Activated B cell treated with CpG ODN at 0.5 μM for 24 hours (primary cell): ENCODE measurements around the gene SDK2. TPM values are rescaled to one million over a fixed set of nuclear protein-coding genes. Genes with fewer than 3 reads are reported as not detected.

Source experiments
- ATAC-seq: fragments of 200-7000 bp; cut with Tn5 transposase; one replicate; pipeline ENCODE4 v1.10.0; 2021; ENCODE audit warnings: low read depth, mild to moderate bottlenecking, moderate library complexity
- CTCF ChIA-PET: fragments of 350-600 bp; sonication (Branson Sonifier 250); formaldehyde crosslinking; loops from one replicate; lab custom pipeline; 2021; ENCODE audit warnings: antibody characterized with exemption; lab: Charles Lee
- POLR2A ChIA-PET: fragments of 350-600 bp; sonication (Branson Sonifier 250); formaldehyde crosslinking; loops from one replicate; lab custom pipeline; 2021; ENCODE audit warnings: antibody characterized with exemption; lab: Charles Lee
- DNase-seq: peaks from one replicate; pipeline ENCODE4 v3.0.0; 2022
- H3K27ac Mint-ChIP-seq: one replicate; pipeline ENCODE4 v1.8.0; 2020; ENCODE audit warnings: mixed read lengths
- H3K27me3 Mint-ChIP-seq: one replicate; pipeline ENCODE4 v1.8.0; 2021; ENCODE audit warnings: mixed read lengths
- H3K36me3 Mint-ChIP-seq: one replicate; pipeline ENCODE4 v1.8.0; 2021; ENCODE audit warnings: low read depth, mixed read lengths
- H3K4me1 Mint-ChIP-seq: one replicate; pipeline ENCODE4 v1.8.0; 2021; ENCODE audit warnings: mixed read lengths
- H3K4me3 Mint-ChIP-seq: one replicate; pipeline ENCODE4 v1.8.0; 2020; ENCODE audit warnings: mild to moderate bottlenecking, mixed read lengths
- H3K9me3 Mint-ChIP-seq: one replicate; pipeline ENCODE4 v1.8.0; 2020; ENCODE audit warnings: mixed read lengths
- intact Hi-C: fragments of 100-400 bp; cut with micrococcal nuclease; formaldehyde crosslinking; loops from one replicate; pipeline ENCODE4 v1.15.1; 2024
- total RNA-seq: library from RNA; stranded (reverse); gene quantifications from 2 replicates; pipeline ENCODE4 v1.2.3, GENCODE V29; 2022
- TF ChIP-seq, protein P1 (sequence below): fragments of 200-600 bp; IDR thresholded peaks from one replicate; pipeline ENCODE4 v1.8.0; 2022; ENCODE audit warnings: antibody characterized with exemption, mild to moderate bottlenecking

SDK2 gene, protein sequence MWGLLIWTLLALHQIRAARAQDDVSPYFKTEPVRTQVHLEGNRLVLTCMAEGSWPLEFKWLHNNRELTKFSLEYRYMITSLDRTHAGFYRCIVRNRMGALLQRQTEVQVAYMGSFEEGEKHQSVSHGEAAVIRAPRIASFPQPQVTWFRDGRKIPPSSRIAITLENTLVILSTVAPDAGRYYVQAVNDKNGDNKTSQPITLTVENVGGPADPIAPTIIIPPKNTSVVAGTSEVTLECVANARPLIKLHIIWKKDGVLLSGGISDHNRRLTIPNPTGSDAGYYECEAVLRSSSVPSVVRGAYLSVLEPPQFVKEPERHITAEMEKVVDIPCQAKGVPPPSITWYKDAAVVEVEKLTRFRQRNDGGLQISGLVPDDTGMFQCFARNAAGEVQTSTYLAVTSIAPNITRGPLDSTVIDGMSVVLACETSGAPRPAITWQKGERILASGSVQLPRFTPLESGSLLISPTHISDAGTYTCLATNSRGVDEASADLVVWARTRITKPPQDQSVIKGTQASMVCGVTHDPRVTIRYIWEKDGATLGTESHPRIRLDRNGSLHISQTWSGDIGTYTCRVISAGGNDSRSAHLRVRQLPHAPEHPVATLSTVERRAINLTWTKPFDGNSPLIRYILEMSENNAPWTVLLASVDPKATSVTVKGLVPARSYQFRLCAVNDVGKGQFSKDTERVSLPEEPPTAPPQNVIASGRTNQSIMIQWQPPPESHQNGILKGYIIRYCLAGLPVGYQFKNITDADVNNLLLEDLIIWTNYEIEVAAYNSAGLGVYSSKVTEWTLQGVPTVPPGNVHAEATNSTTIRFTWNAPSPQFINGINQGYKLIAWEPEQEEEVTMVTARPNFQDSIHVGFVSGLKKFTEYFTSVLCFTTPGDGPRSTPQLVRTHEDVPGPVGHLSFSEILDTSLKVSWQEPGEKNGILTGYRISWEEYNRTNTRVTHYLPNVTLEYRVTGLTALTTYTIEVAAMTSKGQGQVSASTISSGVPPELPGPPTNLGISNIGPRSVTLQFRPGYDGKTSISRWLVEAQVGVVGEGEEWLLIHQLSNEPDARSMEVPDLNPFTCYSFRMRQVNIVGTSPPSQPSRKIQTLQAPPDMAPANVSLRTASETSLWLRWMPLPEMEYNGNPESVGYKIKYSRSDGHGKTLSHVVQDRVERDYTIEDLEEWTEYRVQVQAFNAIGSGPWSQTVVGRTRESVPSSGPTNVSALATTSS (N-terminal part only)
- total RNA-seq: 1.7 and 2.5 TPM in 2 replicates

DNA sequence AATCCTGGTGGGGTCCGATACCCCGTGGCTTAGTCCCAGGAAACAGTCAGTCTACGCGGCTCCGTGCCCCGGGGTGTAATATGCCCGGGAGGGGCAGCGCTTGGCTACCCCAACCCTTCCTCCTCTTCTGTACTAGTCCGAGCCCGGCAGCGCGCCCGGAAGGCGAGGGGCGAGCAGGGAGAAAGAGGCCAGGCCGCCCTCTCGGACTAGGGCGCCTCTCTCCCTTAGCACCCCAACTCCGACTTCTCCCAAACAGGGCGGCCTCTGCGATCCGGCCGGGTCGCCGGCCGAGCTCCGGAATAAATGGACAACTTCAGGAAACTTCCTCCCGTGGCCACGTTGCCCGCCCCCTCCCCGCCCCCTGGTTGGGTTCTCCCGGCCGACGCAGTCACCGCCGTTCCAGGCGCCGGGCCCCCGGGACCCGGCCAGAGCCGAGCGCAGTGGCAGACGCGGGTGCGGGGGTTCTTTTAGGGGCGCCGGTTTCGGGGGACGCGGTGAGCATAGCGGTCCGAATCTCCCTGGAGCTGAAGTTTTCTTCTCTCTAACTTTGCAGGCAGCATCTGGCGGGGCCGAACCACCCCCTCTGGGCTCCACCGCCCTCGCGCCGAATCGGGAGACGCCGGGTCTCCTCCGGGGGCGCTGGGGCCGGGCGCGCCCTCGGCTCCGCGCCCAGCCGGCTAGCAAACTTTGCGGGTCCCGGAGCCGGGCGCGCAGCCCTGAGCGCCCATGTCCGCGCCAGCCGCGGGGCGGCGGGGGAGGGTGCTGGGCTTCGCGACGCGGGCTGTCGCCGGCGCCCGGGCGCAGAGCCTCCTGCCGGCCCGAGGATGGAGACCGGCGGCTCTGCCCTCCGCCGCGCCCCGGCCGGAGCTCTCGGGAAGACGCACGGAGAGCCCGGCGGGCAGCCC, at the start of gene SDK2:
SDK2 (minus strand) TSS at position 301 of the 905 bp plus-strand sequence. CDS start 357 bp downstream, outside the sequence.
- no peaks in the 10 kb centered on the region for H3K27me3 Mint-ChIP-seq
- ATAC-seq: peak; percentile 15
- peak within 1 kb of the TSS; percentile 24 for H3K27ac Mint-ChIP-seq
- ChIA-PET CTCF (interaction anchor here (0.9 to 3.6 kb wide), 5 partner anchors 57 to 220 kb away, joined by 3 to 18 read pairs (median 14); no protein-coding TSS in a partner anchor), POLR2A (interaction anchor here (0.6 to 2.1 kb wide), 3 partner anchors 24 to 77 kb away, joined by 3 to 8 read pairs (median 7); no protein-coding TSS in a partner anchor)
- peak; percentile 26 for DNase-seq
- peak within 1 kb of the TSS; percentile 87 for H3K4me3 Mint-ChIP-seq
- intact Hi-C loops: loop anchor here (1.0 to 10.0 kb wide), 6 partner anchors 68 to 560 kb away; partner anchors contain the start of gene RPL38
- no peaks in the 10 kb centered on the region for H3K36me3 Mint-ChIP-seq
- H3K4me1 Mint-ChIP-seq: peaks cover 27% of the 10 kb centered on the region
- TF ChIP-seq, protein P1, sequence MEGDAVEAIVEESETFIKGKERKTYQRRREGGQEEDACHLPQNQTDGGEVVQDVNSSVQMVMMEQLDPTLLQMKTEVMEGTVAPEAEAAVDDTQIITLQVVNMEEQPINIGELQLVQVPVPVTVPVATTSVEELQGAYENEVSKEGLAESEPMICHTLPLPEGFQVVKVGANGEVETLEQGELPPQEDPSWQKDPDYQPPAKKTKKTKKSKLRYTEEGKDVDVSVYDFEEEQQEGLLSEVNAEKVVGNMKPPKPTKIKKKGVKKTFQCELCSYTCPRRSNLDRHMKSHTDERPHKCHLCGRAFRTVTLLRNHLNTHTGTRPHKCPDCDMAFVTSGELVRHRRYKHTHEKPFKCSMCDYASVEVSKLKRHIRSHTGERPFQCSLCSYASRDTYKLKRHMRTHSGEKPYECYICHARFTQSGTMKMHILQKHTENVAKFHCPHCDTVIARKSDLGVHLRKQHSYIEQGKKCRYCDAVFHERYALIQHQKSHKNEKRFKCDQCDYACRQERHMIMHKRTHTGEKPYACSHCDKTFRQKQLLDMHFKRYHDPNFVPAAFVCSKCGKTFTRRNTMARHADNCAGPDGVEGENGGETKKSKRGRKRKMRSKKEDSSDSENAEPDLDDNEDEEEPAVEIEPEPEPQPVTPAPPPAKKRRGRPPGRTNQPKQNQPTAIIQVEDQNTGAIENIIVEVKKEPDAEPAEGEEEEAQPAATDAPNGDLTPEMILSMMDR: no peak
- H3K9me3 Mint-ChIP-seq: no peaks in the 10 kb centered on the region

DNA sequence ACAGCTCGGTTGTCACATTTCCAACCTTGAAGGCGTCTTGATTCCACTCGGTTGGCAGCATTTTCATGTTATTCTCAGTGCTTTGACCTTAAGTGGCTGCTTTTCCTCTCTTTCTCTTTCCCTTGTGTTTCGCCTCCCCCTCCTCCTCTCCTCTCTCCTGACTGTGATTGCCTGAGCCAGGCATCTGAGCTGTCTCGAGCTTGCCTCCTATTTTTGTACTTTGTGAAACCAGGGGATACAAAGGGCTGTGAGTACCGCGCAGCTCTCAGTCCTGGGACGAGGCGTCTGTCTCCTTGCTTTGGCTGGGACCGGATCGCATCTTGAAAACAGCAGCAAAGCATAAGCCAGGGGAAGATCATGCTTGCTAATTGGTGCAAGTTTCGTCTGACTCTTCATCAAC, 48.8 kb upstream of the SDK2 start:
- Mint-ChIP-seq H3K4me1 (no peaks in the 10 kb centered on the region), H3K4me3 (no peak overlapping the region), H3K27ac (no peak overlapping the region), H3K9me3 (no peaks in the 10 kb centered on the region), H3K36me3 (no peaks in the 10 kb centered on the region), H3K27me3 (peaks cover 12% of the 10 kb centered on the region)
- DNase-seq (no peak), ATAC-seq (no peak)
- CTCF ChIA-PET: no interaction called here
- TF ChIP-seq, protein P1: no peak
- intact Hi-C loops: no loop called here
- POLR2A ChIA-PET: no interaction called here

DNA sequence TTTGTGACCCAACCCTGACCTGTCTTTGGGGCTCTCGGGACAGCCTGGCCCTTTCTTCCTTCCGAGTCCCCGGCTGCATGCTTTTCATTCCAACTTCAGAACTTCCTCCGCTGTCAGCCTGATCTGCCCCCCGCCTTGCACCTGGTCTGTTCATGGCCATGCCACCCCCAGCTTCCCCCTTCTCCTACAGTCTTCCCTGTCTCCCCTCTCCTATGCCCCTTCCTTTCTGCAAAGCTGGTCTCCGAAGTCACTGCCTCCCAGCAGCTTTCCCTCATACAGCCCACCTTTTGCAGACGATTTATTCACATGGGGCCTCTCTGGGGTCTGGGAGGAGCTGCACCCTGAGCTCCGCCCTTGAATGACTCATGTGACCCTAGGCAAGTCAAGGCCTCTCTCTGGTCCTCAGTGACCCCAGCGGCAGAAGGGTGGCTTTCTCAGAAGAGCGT, 47.1 kb upstream of the SDK2 start:
- H3K4me1 Mint-ChIP-seq: no peaks in the 10 kb centered on the region
- TF ChIP-seq, protein P1: no peak
- no peak for ATAC-seq
- H3K9me3 Mint-ChIP-seq: no peaks in the 10 kb centered on the region
- ChIA-PET POLR2A (no interaction called here), CTCF (no interaction called here)
- H3K27me3 Mint-ChIP-seq: peaks cover 13% of the 10 kb centered on the region
- H3K36me3 Mint-ChIP-seq: no peaks in the 10 kb centered on the region
- no peak overlapping the region for H3K4me3 Mint-ChIP-seq
- intact Hi-C loops: no loop called here
- DNase-seq: no peak
- no peak overlapping the region for H3K27ac Mint-ChIP-seq

DNA sequence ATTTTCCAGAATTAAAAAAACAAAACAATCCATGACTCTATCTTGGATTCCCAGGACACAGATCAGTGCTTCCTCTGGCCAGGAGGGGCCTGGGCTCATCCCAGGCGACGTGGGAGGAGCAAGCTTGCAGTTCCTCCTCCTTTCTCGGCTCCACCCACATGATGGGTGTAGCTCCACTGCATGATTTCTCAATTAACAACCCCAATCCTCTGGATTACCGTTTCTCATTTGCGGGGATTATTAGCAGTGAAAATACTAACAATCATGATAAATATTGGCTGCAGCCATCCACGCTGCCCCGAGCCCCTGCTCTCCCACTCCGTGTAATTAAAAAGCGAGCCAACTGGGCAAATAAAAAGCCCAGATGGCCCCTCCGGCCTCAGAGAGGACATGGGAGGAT, 46.4 kb upstream of the SDK2 start:
- no peak for ATAC-seq
- ChIA-PET POLR2A (no interaction called here), CTCF (no interaction called here)
- Mint-ChIP-seq H3K4me1 (no peaks in the 10 kb centered on the region), H3K4me3 (no peak overlapping the region), H3K27ac (no peak overlapping the region), H3K36me3 (no peaks in the 10 kb centered on the region), H3K9me3 (no peaks in the 10 kb centered on the region), H3K27me3 (peaks cover 15% of the 10 kb centered on the region)
- intact Hi-C loops: no loop called here
- no peak for DNase-seq
- TF ChIP-seq, protein P1: no peak
